ENCODE results near the gene ATXN1. TPM values are rescaled to one million over a fixed set of nuclear protein-coding genes. Genes with fewer than 3 reads are reported as not detected.

ATXN1 gene
- total RNA-seq, 4 donors from 2014 or later: 38.7 to 78.3 (median 62.6) TPM

DNA sequence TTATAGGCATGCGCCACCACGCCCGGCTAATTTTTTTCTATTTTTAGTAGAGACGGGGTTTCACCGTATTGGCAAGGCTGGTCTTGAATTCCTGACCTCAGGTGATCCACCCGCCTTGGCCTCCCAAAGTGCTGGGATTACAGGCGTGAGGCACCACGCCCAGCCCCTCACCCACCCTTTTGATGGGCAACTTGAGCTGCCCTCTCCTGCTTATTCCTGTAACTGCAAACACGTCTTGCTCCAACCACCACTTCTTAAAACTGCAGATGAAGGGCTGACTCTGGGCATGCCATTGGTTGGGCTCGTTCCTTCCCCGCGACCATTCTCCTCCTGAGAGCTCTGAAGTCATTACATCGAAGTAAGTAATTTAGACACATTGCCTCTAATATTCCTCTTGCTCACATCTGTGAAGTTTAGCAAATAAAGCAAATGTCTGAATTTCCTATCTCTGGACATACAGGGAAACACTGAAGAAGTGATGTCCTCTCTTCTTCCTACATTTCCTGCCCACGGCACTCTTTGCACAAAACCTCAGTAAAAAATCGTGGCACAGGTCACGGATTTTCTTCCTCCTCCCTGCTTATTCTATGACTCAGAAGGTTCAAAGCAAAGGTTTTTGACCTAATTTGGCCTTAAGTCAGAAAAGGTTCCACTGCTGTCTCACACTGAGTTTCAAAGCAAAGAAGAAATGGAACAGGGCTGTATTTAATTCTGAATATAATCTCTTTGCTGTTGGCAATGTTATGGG, 405.4 kb downstream of the ATXN1 start:
- ATAC-seq: no peak
- no peaks in the 10 kb centered on the region for H3K36me3 ChIP-seq
- TF ChIP-seq POLR2AphosphoS5 (IDR thresholded peaks at IDR 0.05): peak; percentile 25
- TF ChIP-seq EP300 (IDR thresholded peaks at IDR 0.05): no peak
- TF ChIP-seq, protein P1, sequence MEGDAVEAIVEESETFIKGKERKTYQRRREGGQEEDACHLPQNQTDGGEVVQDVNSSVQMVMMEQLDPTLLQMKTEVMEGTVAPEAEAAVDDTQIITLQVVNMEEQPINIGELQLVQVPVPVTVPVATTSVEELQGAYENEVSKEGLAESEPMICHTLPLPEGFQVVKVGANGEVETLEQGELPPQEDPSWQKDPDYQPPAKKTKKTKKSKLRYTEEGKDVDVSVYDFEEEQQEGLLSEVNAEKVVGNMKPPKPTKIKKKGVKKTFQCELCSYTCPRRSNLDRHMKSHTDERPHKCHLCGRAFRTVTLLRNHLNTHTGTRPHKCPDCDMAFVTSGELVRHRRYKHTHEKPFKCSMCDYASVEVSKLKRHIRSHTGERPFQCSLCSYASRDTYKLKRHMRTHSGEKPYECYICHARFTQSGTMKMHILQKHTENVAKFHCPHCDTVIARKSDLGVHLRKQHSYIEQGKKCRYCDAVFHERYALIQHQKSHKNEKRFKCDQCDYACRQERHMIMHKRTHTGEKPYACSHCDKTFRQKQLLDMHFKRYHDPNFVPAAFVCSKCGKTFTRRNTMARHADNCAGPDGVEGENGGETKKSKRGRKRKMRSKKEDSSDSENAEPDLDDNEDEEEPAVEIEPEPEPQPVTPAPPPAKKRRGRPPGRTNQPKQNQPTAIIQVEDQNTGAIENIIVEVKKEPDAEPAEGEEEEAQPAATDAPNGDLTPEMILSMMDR (IDR thresholded peaks at IDR 0.05): no peak
- no peak for TF ChIP-seq POLR2A (IDR thresholded peaks at IDR 0.05)
- no peak overlapping the region for H3K27ac ChIP-seq
- H3K27me3 ChIP-seq: no peaks in the 10 kb centered on the region
- no peaks in the 10 kb centered on the region for H3K9me3 ChIP-seq
- H3K4me3 ChIP-seq: no peak overlapping the region
- peaks cover 0 to 34% (median 0%) of the 10 kb centered on the region in 3 donors for H3K4me1 ChIP-seq
- WGBS, 2 donors (ENCODE audit: low coverage in 1 of 2): 82 to 83% methylated on average over 8 to 16 of the region's 16 CpGs

DNA sequence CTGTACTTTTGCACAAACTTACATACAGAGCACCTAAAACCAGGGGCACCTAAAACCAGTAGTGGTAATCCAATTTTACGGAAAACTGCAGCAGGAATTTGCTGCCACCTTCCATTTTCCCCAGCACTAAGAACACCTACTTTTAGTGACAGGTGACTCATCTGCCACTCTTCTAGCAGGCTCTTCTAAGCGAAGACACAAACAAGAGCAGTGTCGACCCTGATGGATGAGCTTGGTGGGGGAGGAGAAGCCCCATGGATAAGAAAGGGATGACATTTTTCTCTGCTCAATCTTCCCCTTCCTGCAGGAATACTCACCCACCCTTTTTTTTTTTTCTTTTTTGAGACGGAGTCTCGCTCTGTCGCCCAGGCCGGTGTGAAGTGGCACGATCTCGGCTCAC, 406.0 kb downstream of the ATXN1 start:
- 92 to 98% methylated on average over 2 to 8 of the region's 9 CpGs for WGBS, 2 donors (ENCODE audit: low coverage in 1 of 2)

DNA sequence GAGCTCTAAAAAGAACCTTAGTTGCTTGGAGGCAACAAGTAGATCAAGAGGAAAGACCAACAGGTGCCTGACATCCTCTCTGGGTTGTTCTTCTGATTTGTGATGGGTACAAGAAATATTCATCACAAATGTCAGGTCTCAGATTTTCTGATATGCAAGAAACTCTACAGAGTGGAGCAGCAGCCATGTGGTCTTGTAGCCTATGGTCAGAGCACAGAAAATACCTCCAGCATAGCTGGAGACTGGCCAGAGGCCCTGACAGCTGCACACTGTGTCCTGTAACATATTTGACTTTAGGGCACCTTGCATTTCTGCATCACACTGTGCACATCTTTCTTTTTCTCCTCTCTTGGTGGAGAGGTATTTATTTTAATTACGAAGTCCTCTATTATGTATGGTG, 406.6 kb downstream of the ATXN1 start:
- H3K36me3 ChIP-seq: no peaks in the 10 kb centered on the region
- no peaks in the 10 kb centered on the region for H3K27me3 ChIP-seq
- ATAC-seq: no peak
- no peak overlapping the region for H3K4me3 ChIP-seq
- H3K4me1 ChIP-seq: peaks cover 0 to 34% (median 0%) of the 10 kb centered on the region in 3 donors
- H3K9me3 ChIP-seq: no peaks in the 10 kb centered on the region
- 86% methylated on average over 1 of the region's 1 CpG; no CpG with 5 or more reads in 1 of the 2 donors for WGBS, 2 donors (ENCODE audit: low coverage in 1 of 2)
- TF ChIP-seq POLR2AphosphoS5 (IDR thresholded peaks at IDR 0.05) (no peak), POLR2A (IDR thresholded peaks at IDR 0.05) (no peak), EP300 (IDR thresholded peaks at IDR 0.05) (no peak)
- TF ChIP-seq, protein P1 (IDR thresholded peaks at IDR 0.05): no peak
- no peak overlapping the region for H3K27ac ChIP-seq

More for the DNA sequence above, 406.0 kb downstream of the ATXN1 start:
- ATAC-seq: no peak
- H3K4me1 ChIP-seq: peaks cover 0 to 34% (median 0%) of the 10 kb centered on the region in 3 donors
- no peaks in the 10 kb centered on the region for H3K27me3 ChIP-seq
- no peak overlapping the region for H3K27ac ChIP-seq
- TF ChIP-seq, protein P1 (IDR thresholded peaks at IDR 0.05): no peak
- TF ChIP-seq EP300 (IDR thresholded peaks at IDR 0.05): no peak
- TF ChIP-seq POLR2AphosphoS5 (IDR thresholded peaks at IDR 0.05): no peak
- TF ChIP-seq POLR2A (IDR thresholded peaks at IDR 0.05): no peak
- no peaks in the 10 kb centered on the region for H3K9me3 ChIP-seq
- H3K4me3 ChIP-seq: no peak overlapping the region
- H3K36me3 ChIP-seq: no peaks in the 10 kb centered on the region

DNA sequence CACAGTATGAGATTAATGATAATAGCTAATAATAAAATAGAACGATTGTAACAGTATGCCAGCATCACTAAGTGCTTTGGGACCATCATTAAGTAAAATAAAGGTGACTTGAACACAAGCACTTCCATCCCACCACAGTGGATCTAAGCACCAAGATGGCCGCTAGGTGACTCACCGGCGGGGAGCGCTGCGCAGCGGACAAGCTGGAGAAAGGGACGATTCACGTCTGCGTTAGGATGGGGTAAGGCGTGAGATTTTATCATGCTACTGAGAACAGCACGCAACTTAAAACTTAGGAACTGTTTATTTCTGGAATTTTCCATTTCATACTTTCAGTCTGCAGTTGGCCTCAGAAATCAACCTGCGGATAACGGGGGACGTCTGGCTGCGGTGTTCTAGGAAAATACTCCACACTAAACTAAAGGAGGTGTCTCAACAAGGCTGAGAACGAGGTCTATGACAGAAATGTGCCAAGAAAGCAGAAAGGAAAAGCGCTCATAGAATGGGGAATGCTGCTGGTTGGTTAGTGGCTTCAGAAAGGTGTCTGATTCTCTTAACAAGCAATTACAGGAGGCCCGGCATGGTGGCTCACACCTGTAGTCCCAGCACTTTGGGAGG, 408.3 kb downstream of the ATXN1 start:
- Histone ChIP-seq H3K27ac (peak overlapping the region in 2 of 4 donors; percentile 47 to 50), H3K4me1 (peaks cover 0 to 34% (median 0%) of the 10 kb centered on the region in 3 donors), H3K27me3 (no peaks in the 10 kb centered on the region), H3K36me3 (no peaks in the 10 kb centered on the region), H3K4me3 (no peak overlapping the region), H3K9me3 (no peaks in the 10 kb centered on the region)
- 84 to 92% methylated on average over 3 to 17 of the region's 19 CpGs for WGBS, 2 donors (ENCODE audit: low coverage in 1 of 2)
- TF ChIP-seq POLR2AphosphoS5 (IDR thresholded peaks at IDR 0.05) (no peak), POLR2A (IDR thresholded peaks at IDR 0.05) (no peak), EP300 (IDR thresholded peaks at IDR 0.05) (no peak)
- TF ChIP-seq, protein P1 (IDR thresholded peaks at IDR 0.05): no peak
- no peak for ATAC-seq

All from gastroesophageal sphincter (tissue), 4 donors.